ENCODE results near the gene CLEC2A. TPM values are rescaled to one million over a fixed set of nuclear protein-coding genes. Genes with fewer than 3 reads are reported as not detected.

The CLEC2A gene
- total and polyA plus RNA-seq, 9 of the 15 experiments (the other 6 are each of a cell fraction or from before 2014, with no cell fraction given), result not detected

- ChIA-PET POLR2A (no interaction called here), CTCF (ENCODE audit: low intra/inter-chr PET ratio) (no interaction called here)
- in situ Hi-C loops (cut with MboI), result no loop called here
- intact Hi-C loops (cut with micrococcal nuclease), result no loop called here
- H3K27ac ChIP-seq (ENCODE audit: extremely low read depth, low read depth, low read length), result no peak overlapping the region
- FAIRE-seq (no peak), DNase-seq (ENCODE audit: extremely low read depth in 1 of 4, low spot score in 3 of 4) (no peak), ATAC-seq (no peak)
- H3K9ac ChIP-seq (ENCODE audit: insufficient read depth in 1 of 2, low read depth in 2 of 2, low read length in 2 of 2), result no peak overlapping the region
- no peaks in the 10 kb centered on the region for H4K20me1 ChIP-seq (replicated peaks; ENCODE audit: control insufficient read depth, insufficient read depth, low read length)
- no peaks in the 10 kb centered on the region for H3K4me1 ChIP-seq (replicated peaks in 1 of 2; ENCODE audit: control insufficient read depth in 2 of 2, insufficient read depth in 2 of 2, low read length in 2 of 2)
- WGBS (ENCODE audit: insufficient coverage, low coverage, missing lambda C conversion rate), result 12% methylated on average over 3 of the region's 3 CpGs
- TF ChIP-seq POLR3A (IDR thresholded peaks at IDR 0.05; ENCODE audit: borderline replicate concordance, extremely low read depth, insufficient read depth, insufficient read length) (no peak), ZC3H8 (IDR thresholded peaks at IDR 0.05) (no peak), ETS2 (tag; IDR thresholded peaks at IDR 0.05; ENCODE audit: borderline replicate concordance, poor library complexity, severe bottlenecking) (no peak), ZNF3 (CRISPR knock-in tag; IDR thresholded peaks at IDR 0.05) (no peak), SMC3 (conservative IDR thresholded peaks at IDR 0.05; ENCODE audit: insufficient read depth, low read depth, low read length) (no peak), ZNF780A (CRISPR knock-in tag; IDR thresholded peaks at IDR 0.05) (no peak), FOXA1 (IDR thresholded peaks at IDR 0.05; ENCODE audit: borderline replicate concordance) (no peak), RBBP5 (IDR thresholded peaks at IDR 0.05; ENCODE audit: borderline replicate concordance, insufficient read depth, low read length, poor library complexity, severe bottlenecking) (no peak), RBM25 (IDR thresholded peaks at IDR 0.05; ENCODE audit: low read depth, low read length, severe bottlenecking) (no peak), MTF1 (CRISPR knock-in tag; IDR thresholded peaks at IDR 0.05; ENCODE audit: borderline replicate concordance) (no peak), MAZ (CRISPR knock-in tag; conservative IDR thresholded peaks at IDR 0.05 in 1 of 2, IDR thresholded peaks at IDR 0.05 in 1 of 2) (no peak), POLR2G (IDR thresholded peaks at IDR 0.05; ENCODE audit: low read depth, low read length) (no peak), CBX5 (IDR thresholded peaks at IDR 0.05; ENCODE audit: borderline replicate concordance, low read depth) (no peak), ZKSCAN8 (CRISPR knock-in tag; IDR thresholded peaks at IDR 0.05) (no peak), TEAD2 (tag; IDR thresholded peaks at IDR 0.05) (no peak)
- TF ChIP-seq, protein P1, sequence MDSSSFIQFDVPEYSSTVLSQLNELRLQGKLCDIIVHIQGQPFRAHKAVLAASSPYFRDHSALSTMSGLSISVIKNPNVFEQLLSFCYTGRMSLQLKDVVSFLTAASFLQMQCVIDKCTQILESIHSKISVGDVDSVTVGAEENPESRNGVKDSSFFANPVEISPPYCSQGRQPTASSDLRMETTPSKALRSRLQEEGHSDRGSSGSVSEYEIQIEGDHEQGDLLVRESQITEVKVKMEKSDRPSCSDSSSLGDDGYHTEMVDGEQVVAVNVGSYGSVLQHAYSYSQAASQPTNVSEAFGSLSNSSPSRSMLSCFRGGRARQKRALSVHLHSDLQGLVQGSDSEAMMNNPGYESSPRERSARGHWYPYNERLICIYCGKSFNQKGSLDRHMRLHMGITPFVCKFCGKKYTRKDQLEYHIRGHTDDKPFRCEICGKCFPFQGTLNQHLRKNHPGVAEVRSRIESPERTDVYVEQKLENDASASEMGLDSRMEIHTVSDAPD (CRISPR knock-in tag; IDR thresholded peaks at IDR 0.05), result no peak
- TF ChIP-seq, protein P2, sequence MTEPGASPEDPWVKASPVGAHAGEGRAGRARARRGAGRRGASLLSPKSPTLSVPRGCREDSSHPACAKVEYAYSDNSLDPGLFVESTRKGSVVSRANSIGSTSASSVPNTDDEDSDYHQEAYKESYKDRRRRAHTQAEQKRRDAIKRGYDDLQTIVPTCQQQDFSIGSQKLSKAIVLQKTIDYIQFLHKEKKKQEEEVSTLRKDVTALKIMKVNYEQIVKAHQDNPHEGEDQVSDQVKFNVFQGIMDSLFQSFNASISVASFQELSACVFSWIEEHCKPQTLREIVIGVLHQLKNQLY (CRISPR knock-in tag; conservative IDR thresholded peaks at IDR 0.05), result no peak
- H3K79me2 ChIP-seq (ENCODE audit: control insufficient read depth, insufficient read depth, low read length), result no peaks in the 10 kb centered on the region
- H3K4me2 ChIP-seq (ENCODE audit: insufficient read depth, low read length), result no peak overlapping the region
- H3K9me3 ChIP-seq (replicated peaks; ENCODE audit: control insufficient read depth, insufficient read depth, low read depth, low read length), result no peaks in the 10 kb centered on the region
- H3K9me1 ChIP-seq (ENCODE audit: control insufficient read depth, insufficient read depth, low read length), result no peaks in the 10 kb centered on the region
- H2AFZ ChIP-seq (ENCODE audit: low read depth, low read length), result no peak overlapping the region
- H3K27me3 ChIP-seq (ENCODE audit: control insufficient read depth in 2 of 2, insufficient read depth in 2 of 2, low read length in 2 of 2), result no peaks in the 10 kb centered on the region
- no peak overlapping the region for H3K4me3 ChIP-seq
- no peaks in the 10 kb centered on the region for H3K36me3 ChIP-seq (ENCODE audit: control insufficient read depth, insufficient read depth, low read length)
- no TSS peak for BruUV-seq (replicated peaks)
These were observed 12.7 kb downstream of the CLEC2A start for GRCh38 chr12:9919443-9919842.
